Pancreas (tissue), 10 donors: ENCODE data around the gene VGLL4. TPM values are rescaled to one million over a fixed set of nuclear protein-coding genes. Genes with fewer than 3 reads are reported as not detected.
A peak's percentile ranks its signal among the peaks of the same experiment; 100 is the strongest.

ENCODE experiments used
- ATAC-seq, 4 donors: fragments of 200-7000 bp; cut with Tn5 transposase; one replicate each; pipeline versions ENCODE4 v1.8.0 to v1.9.1; 2020; ENCODE audit warnings: mild to moderate bottlenecking in 4 of 4, moderate library complexity in 4 of 4
- DNase-seq, 6 donors: peaks; one replicate each; pipeline ENCODE4 v3.0.0-alpha.2; 2020
- FAIRE-seq: peaks from 2 replicates; lab custom pipeline; 2012; peaks lifted over from hg19 to GRCh38; lab: Jason Lieb, UNC
- H3K27ac ChIP-seq, 4 donors: fragments of 200-600 bp; sonication (generic); 1 replicate in 3 of 4; 2 replicates in 1 of 4; pipeline versions ENCODE4 v1.5.0 to v1.8.0; 2020
- H3K27me3 ChIP-seq, 4 donors: fragments of 200-600 bp; one replicate each; pipeline ENCODE4 v1.8.0; 2021
- H3K36me3 ChIP-seq, 3 donors: fragments of 200-600 bp; sonication (generic) in 1 of 3; one replicate each; pipeline versions ENCODE4 v1.5.0 to v1.8.0; 2020 to 2021
- H3K4me1 ChIP-seq, 3 donors: fragments of 200-600 bp; one replicate each; pipeline ENCODE4 v1.8.0; 2021
- H3K4me3 ChIP-seq, 4 donors: fragments of 200-600 bp; sonication (generic) in 2 of 4; one replicate each; pipeline versions ENCODE4 v1.5.0 to v1.8.0; 2020 to 2021
- H3K9me3 ChIP-seq, 4 donors: fragments of 200-600 bp; one replicate each; pipeline ENCODE4 v1.8.0; 2021
- CTCF ChIP-seq, 4 donors: fragments of 200-600 bp; sonication (generic) in 3 of 4; IDR thresholded peaks; one replicate each; pipeline versions ENCODE4 v1.5.0 to v1.8.0; 2021; ENCODE audit warnings: antibody characterized with exemption in 4 of 4
- WGBS, 2 donors: extraction: QIAGEN DNeasy Blood & Tissue Kit; methylation state at CpG; one replicate each; pipeline ENCODE4 v1.1.7; 2013; 5-methylcytosine and 5-hydroxymethylcytosine counted together
- intact Hi-C, 3 donors: fragments of 100-400 bp; cut with DNase I; formaldehyde crosslinking; loops; one replicate each; pipeline versions ENCODE4 v1.11.1 to v1.14.2; 2022
- polyA plus RNA-seq, 2 donors: library from polyadenylated mRNA; stranded (reverse); fragments of 200-250 nt; gene quantifications; one replicate each; pipeline ENCODE4 v1.2.3, GENCODE V29; 2013
- total RNA-seq, 6 donors: library from RNA; stranded (reverse); fragmentation: NEBNext Ultra II Directional in 4 of 6; extraction: Animal tissue kit (Norgen Biotek cat#: 25700) in 4 of 6; gene quantifications; one replicate each; pipeline versions ENCODE4 v1.2.1 to v1.2.4, GENCODE V29; 2021 to 2023
- donor health status: healthy with polysubstance abuse.
- donor health status: DM: no; HTN: no; CAD: no; lungs with moderate emphysema.
- donor health status: DM: no; HTN: no; CAD: no.
- donor health status: control.
- donor health status: control.
- donor health status: Bipolar disorder and iron deficiency.
- donor health status: DM: yes; HTN: yes; CAD: no.
- donor health status: DM: no; HTN: no; CAD: no.
- donor health status: DM: no; HTN: no; CAD: no.
- donor health status: DM: yes; HTN: yes; CAD: no.

VGLL4 gene
- total and polyA plus RNA-seq, 8 donors = 17.3 to 47.8 (median 22.0) TPM

GRCh38 chr3:11603628-11604027 lies 40.1 kb downstream of the VGLL4 start:
- ATAC-seq (peak in 2 of 4 donors; percentile 4 to 5), FAIRE-seq (no peak), DNase-seq (no peak)
- WGBS, 2 donors = 80 to 86% methylated on average over 9 of the region's 9 CpGs
- Histone ChIP-seq H3K27me3 (no peaks in the 10 kb centered on the region), H3K4me3 (no peak overlapping the region), H3K27ac (peak overlapping the region in 2 of 4 donors; percentile 3 to 13), H3K9me3 (no peaks in the 10 kb centered on the region), H3K4me1 (peaks cover 11 to 30% (median 22%) of the 10 kb centered on the region in 3 donors), H3K36me3 (no peaks in the 10 kb centered on the region)
- no peak for TF ChIP-seq CTCF (IDR thresholded peaks at IDR 0.05)
- intact Hi-C loops = no loop called here

- intact Hi-C loops = no loop called here
These were observed 40.7 kb downstream of the VGLL4 start for GRCh38 chr3:11602886-11603527.

GRCh38 chr3:11602239-11602840 lies 41.4 kb downstream of the VGLL4 start:
- peaks cover 0 to 19% (median 11%) of the 10 kb centered on the region in 3 donors for H3K4me1 ChIP-seq
- H3K27ac ChIP-seq = peak overlapping the region in 2 of 4 donors; percentile 59 to 72
- no peaks in the 10 kb centered on the region for H3K9me3 ChIP-seq
- intact Hi-C loops = no loop called here
- H3K27me3 ChIP-seq = no peaks in the 10 kb centered on the region
- DNase-seq (no peak), ATAC-seq (no peak), FAIRE-seq (no peak)
- WGBS, 2 donors = 67 to 73% methylated on average over 11 of the region's 11 CpGs
- H3K4me3 ChIP-seq = no peak overlapping the region
- no peaks in the 10 kb centered on the region for H3K36me3 ChIP-seq
- no peak for TF ChIP-seq CTCF (IDR thresholded peaks at IDR 0.05)

More at GRCh38 chr3:11602886-11603527, 40.7 kb downstream of the VGLL4 start:
- Histone ChIP-seq H3K4me1 (peaks cover 6 to 24% (median 16%) of the 10 kb centered on the region in 3 donors), H3K36me3 (no peaks in the 10 kb centered on the region), H3K27ac (peak overlapping the region in 2 of 4 donors; percentile 3 to 13), H3K4me3 (no peak overlapping the region), H3K27me3 (no peaks in the 10 kb centered on the region), H3K9me3 (no peaks in the 10 kb centered on the region)
- FAIRE-seq = no peak
- no peak for ATAC-seq
- 71 to 73% methylated on average over 5 of the region's 5 CpGs for WGBS, 2 donors
- no peak for DNase-seq
- no peak for TF ChIP-seq CTCF (IDR thresholded peaks at IDR 0.05)

- Histone ChIP-seq H3K9me3 (no peaks in the 10 kb centered on the region), H3K4me3 (no peak overlapping the region), H3K4me1 (peaks cover 0 to 19% (median 11%) of the 10 kb centered on the region in 3 donors), H3K36me3 (no peaks in the 10 kb centered on the region), H3K27me3 (no peaks in the 10 kb centered on the region), H3K27ac (peak overlapping the region in 3 of 4 donors; percentile 53 to 72 (median 59))
- TF ChIP-seq CTCF (IDR thresholded peaks at IDR 0.05) = no peak
- ATAC-seq (peak in 1 of 4 donors; percentile 16), FAIRE-seq (no peak), DNase-seq (no peak)
- intact Hi-C loops = no loop called here
- 64 to 73% methylated on average over 21 of the region's 21 CpGs for WGBS, 2 donors
These were observed 42.1 kb downstream of the VGLL4 start for GRCh38 chr3:11601446-11602238.
